LNCaP clone FGC (cell line): Measurements from ENCODE around the gene TEAD1.
A peak's percentile ranks its signal among the peaks of the same experiment; 100 is the strongest.

ENCODE experiments used
- DNase-seq: peaks from one replicate; pipeline ENCODE4 v3.0.0-alpha.2; 2011; ENCODE audit warnings: low read depth
- H3K4me3 ChIP-seq: 2 replicates; pipeline ENCODE4 v1.5.1; 2011; ENCODE audit warnings: mild to moderate bottlenecking, low read depth, low read length, control low read depth
- TF ChIP-seq, protein P1 (sequence below): IDR thresholded peaks from 2 replicates; pipeline ENCODE4 v1.5.1; 2012; ENCODE audit warnings: mild to moderate bottlenecking; ENCODE audit not compliant: control insufficient read depth, insufficient read depth; ENCODE audit errors: extremely low read depth

Gene TEAD1

GRCh38 chr11:12800871-12801270 is 126.7 kb downstream of the TEAD1 start:
- DNase-seq, result no peak
- H3K4me3 ChIP-seq, result no peak overlapping the region
- TF ChIP-seq, protein P1, sequence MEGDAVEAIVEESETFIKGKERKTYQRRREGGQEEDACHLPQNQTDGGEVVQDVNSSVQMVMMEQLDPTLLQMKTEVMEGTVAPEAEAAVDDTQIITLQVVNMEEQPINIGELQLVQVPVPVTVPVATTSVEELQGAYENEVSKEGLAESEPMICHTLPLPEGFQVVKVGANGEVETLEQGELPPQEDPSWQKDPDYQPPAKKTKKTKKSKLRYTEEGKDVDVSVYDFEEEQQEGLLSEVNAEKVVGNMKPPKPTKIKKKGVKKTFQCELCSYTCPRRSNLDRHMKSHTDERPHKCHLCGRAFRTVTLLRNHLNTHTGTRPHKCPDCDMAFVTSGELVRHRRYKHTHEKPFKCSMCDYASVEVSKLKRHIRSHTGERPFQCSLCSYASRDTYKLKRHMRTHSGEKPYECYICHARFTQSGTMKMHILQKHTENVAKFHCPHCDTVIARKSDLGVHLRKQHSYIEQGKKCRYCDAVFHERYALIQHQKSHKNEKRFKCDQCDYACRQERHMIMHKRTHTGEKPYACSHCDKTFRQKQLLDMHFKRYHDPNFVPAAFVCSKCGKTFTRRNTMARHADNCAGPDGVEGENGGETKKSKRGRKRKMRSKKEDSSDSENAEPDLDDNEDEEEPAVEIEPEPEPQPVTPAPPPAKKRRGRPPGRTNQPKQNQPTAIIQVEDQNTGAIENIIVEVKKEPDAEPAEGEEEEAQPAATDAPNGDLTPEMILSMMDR, result no peak

DNA sequence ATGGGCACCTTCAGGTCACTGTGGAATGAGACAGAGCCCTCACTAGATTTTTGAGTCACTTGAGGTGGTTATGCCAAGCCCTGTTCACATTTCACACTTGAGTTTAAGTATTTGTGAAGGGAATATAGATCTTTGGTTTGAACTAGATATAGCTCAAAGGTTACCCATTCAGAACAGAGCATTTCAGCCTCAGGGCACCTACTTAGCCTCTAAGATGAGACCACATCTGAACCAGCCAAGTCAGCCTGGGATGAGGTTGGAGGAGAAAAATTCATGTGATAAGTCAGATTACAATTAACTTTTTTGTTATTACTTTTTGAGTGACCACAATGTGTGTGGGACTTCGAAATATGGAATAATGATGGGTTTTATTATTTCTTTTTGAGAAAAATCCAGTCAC is 127.8 kb downstream of the TEAD1 start:
- no peak overlapping the region for H3K4me3 ChIP-seq
- no peak for DNase-seq
- TF ChIP-seq, protein P1, result no peak

GRCh38 chr11:12802418-12803085 is 128.3 kb downstream of the TEAD1 start:
- TF ChIP-seq, protein P1, result no peak
- no peak overlapping the region for H3K4me3 ChIP-seq
- peak; percentile 87 for DNase-seq

GRCh38 chr11:12803086-12803826 is 129.0 kb downstream of the TEAD1 start:
- no peak for DNase-seq
- no peak overlapping the region for H3K4me3 ChIP-seq
- TF ChIP-seq, protein P1, result no peak

- DNase-seq, result no peak
- TF ChIP-seq, protein P1, result no peak
Observed at GRCh38 chr11:12806113-12806512, 131.9 kb downstream of the TEAD1 start.

DNA sequence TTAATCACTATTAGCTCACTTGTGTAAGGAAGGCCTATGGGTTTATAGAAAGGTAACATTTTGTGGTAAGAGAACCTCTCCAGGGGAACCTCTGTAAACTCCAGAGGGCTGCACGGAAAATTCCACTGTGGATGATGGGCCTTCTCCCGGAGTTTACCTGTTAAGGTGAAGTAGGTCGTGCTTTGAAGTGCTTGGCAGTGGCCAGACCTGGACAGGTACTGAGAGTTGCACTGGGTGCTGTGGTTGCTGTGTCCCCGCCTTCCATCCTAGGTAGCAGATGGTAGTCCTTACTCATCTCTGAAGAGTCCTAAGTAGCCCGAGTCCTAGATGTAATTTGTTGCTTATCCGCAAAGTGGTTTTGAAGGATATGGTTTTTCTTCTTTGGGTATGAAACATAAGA is 133.4 kb downstream of the TEAD1 start:
- TF ChIP-seq, protein P1, result no peak
- DNase-seq, result no peak
- H3K4me3 ChIP-seq, result no peak overlapping the region

More at GRCh38 chr11:12806113-12806512, 131.9 kb downstream of the TEAD1 start:
- no peak overlapping the region for H3K4me3 ChIP-seq

GRCh38 chr11:12808519-12808918 is 134.3 kb downstream of the TEAD1 start:
- no peak for DNase-seq
- no peak overlapping the region for H3K4me3 ChIP-seq
- TF ChIP-seq, protein P1, result no peak
